CD4-positive, alpha-beta T cell treated with Interleukin-6 at 100 ng/mL for 8 hours (primary cell): ENCODE results near the gene MYO3A.

Experiments
- DNase-seq: peaks from one replicate; pipeline ENCODE4 v3.0.0-alpha.2; 2020; ENCODE audit warnings: mixed read lengths, low spot score

Gene MYO3A

DNA sequence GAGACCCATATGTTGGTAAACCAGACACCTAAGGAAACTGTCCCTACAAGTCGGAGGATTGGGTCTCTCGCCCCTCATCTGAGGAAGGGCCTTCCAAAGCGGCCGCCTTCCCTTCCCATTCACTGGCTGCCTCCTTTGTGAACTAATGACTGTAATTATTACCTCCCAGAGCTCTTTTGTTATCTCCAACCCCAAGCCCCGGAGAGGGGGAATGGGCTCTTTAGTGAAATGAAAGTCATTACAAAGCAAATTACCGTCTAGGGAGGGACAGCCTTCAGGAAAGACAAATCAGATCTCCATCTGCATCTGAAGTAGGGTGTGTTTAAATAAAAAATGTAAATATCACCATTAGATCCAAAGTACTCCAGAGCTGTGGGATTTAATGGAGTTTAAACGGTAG is 280.0 kb downstream of the MYO3A start:
- DNase-seq: no peak

DNA sequence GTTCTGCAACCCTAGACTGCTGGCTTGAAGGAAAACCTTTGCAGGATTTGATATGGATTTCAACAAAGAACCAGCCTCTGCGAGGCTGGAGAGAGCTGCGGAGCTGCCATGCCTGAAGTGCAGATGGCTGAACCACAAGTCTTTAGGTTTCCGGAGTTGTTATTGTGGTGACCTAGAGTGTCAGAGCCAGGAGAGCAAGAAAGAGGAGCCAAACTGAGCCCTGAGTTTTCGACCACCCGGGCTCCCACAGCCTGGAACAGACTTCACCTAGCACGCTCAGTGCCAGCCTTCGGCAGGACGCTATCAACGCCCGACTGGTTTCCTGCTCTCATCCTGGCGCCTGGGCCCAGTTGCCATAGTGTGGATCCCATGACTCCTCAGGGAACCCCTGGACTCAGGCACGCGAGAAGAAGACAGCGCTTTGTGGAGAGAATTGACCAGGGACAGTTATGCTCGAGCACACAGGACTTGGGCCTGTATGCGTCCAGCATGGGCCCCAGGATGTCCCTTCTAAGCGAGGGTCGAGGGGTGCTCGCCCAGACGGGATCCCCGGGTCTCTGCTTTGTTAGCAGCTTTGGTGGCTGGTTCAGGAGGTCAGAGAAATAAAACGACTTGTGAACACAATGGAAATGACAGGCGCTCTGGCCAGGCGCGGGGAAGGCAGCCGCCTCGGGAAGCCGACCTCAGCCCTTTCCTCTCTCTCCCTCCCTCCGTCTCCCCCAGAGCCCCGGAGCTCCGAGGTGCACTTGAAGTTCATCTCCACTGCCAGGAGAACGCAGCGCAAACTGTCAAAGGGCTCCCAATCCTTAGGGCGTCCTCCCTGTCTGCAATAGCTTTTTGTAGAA is 280.7 kb downstream of the MYO3A start:
- DNase-seq: no peak

DNA sequence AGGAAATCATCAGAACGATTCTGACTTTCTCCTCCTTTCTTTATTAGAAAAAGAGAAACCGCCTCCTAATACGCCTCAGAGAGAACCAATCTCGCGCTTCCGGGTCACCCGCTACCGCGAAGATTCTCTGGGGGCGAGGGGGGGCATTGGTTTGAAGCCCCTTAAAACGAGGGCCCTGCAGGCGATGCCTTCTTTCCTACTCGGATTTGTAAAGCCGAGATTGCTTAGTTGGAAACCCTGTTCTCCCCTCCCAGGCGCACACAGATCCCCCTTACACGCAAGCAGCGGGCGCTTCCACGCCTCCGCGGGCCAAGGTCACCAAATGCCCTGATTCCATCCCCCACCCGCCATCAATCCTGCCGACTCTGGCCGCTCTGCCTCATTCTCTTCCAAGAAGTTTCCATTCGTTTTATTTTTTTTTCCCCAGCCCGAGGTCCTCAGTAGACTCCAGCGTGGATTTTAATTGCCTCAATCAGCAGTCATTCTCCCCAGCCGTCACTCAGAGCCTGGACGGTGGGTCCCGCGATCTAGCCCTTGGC is 281.4 kb downstream of the MYO3A start:
- DNase-seq: no peak

DNA sequence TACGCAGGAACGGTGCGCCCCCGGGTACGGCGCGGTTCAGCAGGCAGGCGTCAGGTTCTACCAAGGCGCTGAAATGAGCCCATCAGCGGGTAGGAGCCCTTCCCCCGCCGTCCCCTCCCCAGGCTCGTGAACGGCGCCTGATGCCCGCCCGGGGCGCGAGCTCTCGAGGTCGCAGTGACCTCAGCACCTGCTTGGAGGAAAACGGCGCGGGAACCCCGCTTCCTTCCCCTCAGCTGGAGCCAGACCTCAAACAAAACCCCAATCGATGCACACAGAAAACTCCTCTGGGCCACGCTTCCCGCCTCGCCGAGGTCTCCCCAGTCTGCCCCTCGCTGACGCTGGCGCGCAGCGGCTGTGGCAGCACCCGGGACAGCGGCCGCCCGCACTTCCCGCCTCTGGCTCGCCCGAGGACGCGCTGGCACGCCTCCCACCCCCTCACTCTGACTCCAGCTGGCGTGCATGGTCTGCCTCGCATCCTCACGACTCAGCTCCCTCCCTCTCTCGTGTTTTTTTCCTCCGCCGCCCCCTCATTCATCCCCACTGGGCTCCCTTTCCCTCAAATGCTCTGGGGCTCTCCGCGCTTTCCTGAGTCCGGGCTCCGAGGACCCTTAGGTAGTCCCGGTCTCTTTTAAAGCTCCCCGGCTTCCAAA is 282.0 kb downstream of the MYO3A start:
- DNase-seq: no peak

DNA sequence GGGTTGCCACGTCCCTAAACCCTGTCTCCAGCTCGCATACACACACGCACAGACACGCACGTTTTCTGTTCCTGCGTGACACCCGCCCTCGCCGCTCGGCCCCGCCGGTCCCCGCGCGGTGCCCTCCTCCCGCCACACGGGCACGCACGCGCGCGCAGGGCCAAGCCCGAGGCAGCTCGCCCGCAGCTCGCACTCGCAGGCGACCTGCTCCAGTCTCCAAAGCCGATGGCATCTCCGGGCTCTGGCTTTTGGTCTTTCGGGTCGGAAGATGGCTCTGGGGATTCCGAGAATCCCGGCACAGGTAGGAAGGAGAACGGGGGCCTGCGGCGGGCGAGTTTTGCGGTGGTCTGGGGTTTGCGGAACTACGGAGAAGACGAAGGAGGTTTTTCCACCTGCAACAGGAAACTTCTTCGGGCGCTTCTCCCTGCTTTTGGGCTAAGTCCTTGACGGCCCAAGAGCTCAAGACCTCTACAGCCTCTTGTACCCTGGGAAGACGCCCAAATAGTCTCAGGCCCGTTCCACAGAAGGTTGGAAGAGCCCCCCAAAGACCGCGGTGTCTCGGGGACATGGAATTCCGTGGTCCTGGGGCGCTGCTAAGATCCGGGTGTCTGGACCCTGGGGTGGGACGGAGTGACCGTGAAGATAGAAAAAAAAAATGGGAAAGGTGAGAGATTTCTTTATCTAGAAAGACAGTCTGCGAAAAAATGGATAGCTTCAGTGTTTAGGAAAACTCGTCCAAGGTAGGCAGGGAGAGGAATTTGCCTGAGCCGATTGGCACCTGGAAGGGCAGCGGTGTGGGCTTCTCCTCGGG is 282.8 kb downstream of the MYO3A start, which contains the start of gene GAD2:
GAD2 (plus strand) TSS at position 190 of the 811 bp plus-strand sequence; CDS start at position 226, 36 bp downstream.
- no peak for DNase-seq

DNA sequence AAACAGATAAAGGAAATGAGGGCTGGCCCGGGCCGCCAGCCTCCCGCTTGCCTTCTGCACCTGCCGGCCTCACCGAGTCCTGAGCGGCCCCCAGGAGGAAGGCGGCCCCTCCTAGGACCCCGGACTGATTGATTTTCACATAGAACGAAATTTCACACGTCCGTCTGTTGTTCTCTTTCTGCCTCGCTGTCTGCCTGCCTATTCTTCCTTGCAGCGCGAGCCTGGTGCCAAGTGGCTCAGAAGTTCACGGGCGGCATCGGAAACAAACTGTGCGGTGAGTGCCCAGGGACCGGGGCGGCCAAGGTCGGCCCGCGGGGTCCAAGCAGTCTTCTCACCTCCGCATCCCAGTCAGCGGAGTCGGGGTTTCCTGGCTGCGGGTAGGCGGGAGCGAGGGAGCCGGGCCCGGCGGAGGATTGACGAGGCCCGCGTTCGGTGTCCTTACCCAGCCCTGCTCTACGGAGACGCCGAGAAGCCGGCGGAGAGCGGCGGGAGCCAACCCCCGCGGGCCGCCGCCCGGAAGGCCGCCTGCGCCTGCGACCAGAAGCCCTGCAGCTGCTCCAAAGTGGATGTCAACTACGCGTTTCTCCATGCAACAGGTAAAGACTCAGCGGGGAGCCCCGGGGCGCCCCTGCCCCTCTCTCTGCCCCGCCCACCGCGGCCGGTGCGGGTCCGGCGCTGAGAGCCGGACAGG is 283.5 kb downstream of the MYO3A start:
- DNase-seq: no peak

DNA sequence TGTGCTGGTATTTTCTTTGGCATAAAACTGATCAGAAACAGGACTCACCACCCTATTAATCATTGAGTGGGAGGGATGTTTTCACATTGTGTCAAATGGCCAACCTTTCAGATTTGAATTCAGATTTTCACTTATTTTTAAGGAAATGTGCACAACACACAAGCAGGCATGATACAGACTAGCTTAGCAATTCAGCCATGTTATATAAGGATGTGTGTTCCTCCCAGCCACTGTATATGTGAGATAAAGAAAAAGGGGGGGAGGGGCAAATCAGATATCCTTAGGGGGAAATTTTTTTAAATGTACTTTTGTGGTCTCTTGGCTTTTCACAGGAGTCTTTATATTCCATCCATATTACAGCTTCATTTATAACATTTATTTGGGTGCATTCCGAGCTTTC is 285.6 kb downstream of the MYO3A start:
- no peak for DNase-seq

DNA sequence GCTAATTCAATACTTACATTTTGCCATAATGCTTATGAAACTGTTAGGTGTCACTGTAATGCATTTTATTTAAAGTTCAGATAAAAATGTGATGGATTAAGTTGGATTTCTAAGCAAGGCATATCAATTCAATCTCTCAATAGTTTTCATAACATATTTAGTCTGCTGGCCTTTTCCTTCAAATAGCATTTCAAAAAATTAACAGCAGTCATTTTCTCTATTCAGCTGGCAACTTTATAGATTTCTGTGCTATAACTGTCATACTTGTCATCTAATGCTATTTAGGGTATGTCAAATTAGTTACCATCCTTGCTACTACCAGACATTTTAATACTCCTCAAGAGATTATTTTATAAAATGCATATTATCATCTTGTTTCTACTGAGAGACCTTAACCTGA is 286.9 kb downstream of the MYO3A start:
- no peak for DNase-seq

DNA sequence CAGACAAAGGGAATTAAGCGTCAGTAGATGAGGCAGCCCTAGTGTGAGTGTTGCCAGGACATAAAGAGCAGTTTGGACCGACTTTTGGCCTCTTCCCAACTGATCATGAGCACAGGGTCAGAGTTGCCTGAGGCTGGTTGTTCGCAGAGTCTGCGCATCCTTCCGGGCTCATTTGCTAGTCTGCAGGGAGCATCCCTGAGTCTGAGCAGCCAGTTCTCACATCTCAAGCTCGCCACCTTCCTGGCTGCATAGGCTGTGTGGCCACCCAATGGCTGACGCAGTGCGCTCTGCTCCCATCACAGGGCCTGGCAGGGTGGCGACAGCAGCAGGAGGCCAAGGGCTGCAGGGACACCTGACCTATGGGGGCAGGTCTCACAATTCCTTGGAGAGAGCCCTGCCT is 287.5 kb downstream of the MYO3A start:
- no peak for DNase-seq

DNA sequence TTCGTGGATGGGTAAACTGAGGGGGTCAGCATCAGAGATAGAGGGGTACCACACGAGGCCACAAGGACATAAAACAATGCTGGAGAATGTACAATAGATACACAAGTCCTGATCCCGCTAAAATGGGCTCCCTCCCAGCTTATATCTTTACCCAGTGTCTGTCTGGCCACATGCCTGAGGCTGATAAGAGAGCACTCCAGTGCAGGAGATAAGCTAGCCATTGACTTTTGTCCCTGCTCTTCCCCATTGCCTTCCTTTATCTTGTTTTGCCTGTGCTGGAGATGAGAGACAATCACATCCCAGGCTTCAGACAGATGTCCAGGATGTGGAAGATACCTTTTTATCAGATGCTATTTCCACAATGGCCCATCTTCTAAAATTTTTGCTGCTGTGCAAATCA is 288.5 kb downstream of the MYO3A start:
- no peak for DNase-seq

DNA sequence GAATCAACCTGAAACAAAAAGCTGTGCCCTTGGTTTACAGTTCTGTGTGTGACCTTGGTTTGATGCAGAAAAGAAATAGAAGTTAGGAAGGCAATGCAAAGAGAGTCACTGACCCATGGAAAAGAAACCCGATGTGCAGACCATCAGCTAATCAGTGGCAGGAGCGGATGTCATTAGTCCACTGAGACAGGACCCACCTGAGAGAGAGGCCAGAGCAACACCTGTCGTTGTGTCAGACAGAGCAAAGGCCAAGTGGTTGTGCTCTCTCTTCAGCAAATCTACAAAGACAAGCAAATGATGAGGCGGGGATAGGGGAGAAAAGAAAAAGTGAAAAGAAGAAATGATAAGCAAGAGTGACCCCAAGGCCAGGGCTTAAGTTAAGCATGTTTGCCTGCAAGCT is 291.3 kb downstream of the MYO3A start:
- no peak for DNase-seq

DNA sequence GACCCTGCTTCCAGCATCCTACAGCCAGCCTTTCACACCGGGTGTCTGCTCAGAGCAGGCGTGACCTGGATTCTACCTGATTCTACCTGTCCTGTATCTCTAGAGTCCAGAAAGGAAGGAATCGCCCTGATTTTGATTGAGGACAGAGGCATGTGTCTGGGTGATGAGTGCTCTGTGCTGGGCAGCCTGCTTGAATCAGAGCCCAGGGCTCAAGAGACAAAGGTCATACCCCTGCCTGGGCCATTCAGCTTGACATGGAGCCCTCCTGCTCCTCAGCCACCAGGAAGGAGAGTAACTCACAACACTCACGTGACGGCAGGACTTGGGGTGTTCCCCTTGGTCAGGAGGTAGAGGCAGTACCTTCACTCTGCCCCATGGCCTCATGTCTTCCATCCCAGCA is 293.8 kb downstream of the MYO3A start:
- DNase-seq: no peak

DNA sequence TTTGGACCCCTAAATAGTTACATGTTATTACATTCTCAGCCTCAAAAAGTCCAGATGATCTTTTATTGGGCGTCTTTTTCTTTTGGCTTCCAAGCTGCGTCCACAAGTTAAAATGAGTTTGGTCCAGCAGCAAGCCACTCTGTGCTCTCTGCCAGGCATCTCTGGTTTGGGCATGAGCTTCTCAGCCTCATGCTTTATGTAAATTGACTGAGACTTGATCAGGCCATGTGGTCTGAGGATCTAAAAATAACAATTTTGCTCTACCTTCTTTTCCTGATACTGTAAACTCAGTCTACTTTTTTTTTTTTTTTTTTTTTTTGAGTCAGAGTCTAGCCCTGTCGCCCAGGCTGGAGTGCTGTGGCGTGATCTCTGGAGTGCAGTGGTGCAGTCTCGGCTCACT is 298.1 kb downstream of the MYO3A start:
- no peak for DNase-seq

DNA sequence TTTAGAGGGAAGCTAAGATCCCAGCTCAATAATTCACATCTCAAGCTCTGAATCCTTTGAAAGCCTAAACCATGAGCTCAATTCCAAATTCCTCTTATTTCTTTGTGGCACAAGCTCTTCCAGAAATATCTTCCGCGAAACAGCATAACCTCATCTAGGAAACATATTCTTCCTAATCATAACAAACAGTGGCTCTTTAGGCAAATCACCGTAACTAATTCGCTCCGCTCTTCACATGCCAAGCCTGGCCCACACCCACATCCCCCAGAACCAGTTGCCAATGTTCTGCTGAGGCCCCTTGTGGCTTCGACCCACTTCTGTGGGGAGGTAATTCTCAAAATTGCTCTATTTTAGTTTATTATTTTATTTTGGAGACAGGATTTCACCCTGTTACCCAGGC is 301.7 kb downstream of the MYO3A start:
- DNase-seq: no peak

DNA sequence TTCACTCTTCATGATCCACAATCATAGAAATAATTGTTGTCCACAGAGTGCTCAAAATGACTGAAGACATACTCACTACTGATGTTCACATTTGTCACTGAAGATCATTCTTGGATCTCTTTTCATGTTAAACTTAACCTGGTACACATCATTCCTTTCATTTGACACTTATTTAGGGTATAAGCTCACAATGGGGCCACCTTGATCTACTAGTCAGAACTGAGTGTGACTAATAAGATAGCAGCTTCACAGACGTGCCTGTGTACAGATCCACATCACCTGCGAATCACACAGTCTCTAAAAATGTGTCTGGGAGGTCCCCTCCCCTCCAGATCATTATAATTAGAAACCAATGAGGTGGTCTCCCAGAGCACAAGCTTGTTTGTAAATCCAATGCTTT is 304.3 kb downstream of the MYO3A start:
- DNase-seq: no peak

DNA sequence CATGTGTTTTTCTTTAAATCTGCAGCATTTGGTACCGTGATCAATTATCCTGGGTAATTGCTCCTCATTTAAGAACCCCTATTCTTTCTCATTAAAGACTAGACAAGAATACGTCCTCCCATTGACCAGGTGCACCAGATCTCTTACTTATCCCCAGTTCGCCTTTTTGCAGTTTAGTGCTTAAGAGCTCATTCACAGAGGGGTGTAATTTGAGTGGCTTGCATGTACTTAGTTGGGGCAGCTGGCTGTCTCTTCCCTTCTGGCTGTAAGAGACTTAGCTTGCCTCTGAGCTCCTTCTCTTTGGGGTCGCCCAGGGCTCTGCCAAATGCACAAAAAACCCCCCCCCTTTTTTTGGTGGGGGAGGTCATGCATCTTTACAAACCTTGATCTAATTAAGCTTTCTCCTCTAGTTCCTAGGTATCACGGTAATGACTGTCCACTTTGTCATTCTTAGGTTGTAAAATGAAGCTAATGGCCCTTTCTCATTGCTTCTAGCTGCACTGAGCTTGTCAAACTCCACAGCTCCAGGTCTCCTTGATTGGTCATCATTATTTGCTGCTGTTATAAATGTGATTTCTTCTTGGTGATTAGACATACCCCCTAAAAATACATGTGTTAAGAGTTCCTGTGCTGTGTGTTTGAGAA is 308.8 kb downstream of the MYO3A start:
- DNase-seq: no peak

DNA sequence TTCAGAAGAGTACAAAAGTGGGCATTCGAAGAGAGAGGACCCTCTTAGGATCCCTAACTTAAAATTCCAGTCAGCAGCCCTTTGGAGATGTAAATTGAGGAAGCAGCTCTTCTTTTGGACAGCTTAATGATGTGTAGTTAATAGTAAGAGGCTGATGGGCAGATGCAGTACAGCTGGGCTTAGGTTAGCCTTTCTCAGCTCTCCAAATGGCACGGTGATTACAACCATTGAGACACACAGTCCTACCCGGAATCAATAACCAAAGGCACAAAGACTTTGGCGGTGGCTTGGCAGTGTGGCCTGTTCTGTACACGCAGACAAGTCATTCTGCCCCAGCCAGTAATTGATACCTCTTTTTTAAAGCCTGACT is 309.3 kb downstream of the MYO3A start:
- no peak for DNase-seq

DNA sequence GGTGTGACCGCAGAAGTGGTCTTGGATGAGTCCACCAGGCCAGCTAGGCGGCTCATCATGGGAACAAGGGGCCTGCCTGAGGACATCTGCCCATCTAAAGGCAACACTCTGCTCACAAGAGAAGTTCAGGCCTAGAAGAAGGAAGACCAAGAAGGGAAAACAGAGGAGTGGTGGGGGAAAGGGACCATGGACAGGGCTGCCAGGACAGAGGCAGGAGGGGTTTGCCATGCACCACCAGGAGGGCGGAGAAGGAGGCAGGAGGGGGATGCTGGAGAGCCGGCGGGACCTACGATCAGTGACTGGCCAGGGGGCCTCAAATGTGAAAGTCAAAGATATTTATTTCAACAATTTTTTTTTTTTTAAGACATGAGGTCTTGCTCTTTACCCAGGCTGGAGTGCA is 315.7 kb downstream of the MYO3A start:
- no peak for DNase-seq

DNA sequence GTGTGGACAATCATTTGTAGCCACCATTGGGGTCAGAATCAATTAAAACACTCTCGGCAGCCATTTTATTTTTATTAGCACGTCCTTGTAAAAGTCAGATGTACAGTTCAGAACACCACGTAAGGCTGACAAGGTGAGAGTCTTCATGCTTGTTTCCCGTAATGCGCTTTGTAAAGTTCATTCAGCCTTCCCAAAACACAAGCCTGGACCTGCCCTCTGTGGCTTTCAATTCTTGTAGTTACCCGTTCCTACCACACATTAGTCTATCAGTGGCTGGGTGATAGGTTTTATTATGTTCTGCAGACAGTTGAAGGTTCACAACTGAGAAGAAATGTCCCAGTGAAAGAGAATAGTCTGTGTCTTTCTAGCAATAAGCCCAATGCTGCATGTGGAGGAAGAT is 317.9 kb downstream of the MYO3A start:
- DNase-seq: no peak

DNA sequence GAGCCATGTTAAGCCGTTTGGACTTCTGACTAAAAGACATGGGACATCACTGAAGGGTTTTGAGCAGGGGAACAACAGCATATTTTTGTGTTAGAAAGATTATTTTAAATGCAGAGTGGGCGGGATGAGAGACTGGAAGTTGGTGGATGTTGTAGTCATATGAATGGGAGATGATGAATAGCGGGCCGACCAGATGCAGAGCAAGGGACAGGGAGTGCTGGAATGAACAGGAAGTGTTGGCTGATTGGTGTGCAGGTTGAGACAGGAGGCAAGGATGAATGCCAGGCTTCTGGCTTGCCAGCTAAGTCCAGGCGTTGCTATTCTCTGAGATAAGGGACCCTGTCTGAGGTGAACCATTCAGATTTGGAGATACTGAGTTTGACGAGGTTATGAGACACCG is 320.6 kb downstream of the MYO3A start:
- DNase-seq: no peak

DNA sequence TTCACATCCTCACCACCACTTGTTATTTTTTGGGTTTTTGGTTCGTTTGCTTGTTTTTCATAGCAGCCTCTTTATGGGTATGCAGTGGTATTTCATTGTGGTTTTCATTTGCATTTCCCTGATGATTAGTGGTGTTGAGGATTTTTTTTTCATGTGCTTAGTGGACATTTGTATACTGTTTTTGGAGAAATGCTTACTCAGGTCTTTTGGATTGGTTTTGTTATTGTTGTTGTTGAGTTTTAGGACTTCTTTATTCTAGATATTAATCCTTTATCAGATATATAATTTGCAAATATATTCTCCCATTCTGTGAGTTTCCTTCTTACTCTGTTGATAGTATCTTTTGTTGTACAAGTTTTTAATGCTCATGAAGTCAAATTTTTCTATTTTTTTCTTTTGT is 325.3 kb downstream of the MYO3A start:
- no peak for DNase-seq
